GM19240 (cell line): ENCODE measurements around the gene SLC17A9.

Experiments used
- DNase-seq: peaks from one replicate; pipeline ENCODE4 v3.0.0; 2011; ENCODE audit warnings: low spot score; ENCODE audit not compliant: insufficient read length

Gene SLC17A9

DNA sequence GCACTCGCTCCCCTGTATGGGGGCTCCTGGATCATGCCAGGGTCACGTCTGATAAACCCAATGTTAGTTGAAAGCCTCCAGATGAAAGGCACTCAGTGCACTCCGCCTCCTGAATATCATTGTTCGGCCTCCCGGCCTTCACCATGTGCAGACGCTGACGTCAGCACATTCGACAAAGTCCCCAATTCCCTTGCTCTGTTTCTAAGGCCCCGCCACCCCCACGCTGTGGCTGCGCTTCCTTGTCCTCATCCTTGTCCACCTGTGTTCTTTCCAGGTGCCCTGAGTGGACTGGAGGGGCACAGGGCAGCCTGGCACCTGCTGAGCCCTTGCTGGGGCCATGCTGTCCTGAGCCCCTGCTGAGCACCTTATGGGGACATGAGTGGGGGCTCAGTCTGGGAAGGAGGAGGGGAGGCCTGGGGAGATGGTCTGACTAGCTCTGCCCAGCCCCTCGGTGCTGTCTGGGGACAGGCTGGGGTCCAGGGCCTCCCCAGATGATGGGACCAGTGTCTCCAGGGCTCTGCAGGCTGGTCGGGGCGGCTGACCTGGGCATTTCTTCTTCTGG, 64.1 kb downstream of the SLC17A9 start:
- no peak for DNase-seq

DNA sequence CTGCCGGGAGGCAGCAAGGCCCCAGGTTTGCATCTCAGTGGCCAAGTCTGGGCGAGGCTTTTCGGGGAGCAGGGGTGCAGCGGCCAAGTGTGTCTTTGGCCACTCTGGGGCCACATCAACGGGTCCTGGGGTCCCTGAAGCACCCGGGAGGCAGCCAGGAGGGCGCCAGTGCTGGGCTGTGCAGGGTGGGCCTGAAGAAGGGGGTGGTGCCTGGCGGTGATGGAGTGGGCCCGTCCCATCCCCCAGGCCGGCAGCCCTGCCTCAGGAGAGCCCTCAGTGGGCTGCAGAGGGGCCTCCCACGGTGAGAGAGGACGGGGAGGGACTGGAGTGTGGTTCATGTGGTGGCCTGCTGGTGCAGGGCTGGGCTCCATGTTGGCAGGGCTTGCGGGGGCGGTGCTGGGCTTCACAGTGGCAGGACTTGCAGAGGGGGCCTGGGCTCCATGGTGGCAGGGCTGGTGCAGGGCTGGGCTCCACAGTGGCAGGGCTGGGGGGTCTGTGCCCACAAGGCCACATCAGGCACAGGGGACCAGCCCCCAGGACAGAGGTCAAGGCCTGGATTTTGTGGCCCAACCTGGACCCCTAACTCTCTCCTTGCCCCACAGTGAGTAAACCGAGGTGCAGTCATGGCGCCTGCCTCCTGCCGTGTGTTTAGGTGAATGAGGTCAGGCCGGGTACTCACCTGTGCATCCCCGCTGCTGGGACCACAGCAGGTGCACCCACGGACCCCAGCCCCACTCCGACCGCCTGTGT, 64.7 kb downstream of the SLC17A9 start:
- DNase-seq: no peak

DNA sequence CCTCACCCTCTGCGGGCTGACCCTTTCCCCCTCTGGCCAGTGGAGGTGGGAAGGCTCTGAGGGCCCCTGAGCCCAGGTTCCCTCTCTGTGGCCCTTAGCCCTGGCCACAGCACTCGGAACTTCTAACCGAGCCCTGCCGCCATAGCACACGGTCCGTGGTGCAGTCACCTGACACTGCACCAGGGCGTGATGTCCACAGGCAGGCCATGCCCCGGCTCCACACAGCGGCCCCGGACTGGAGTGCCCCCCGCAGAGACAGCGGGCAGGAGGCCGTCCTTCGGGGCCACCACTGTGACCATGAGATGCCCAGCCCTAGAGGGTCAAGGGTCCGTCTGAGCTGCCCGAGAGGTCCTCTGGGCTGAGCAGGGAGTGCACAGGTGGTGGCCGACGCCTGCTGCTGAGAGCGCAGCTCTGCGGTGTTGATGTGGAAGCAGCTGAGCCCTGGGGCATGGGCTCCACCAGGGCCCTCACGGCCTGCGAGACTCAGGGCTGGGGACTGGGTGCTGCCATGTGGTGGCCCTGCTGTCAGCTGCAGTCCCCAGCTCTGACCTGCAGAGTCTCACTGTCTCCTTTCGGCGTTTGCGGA, 65.4 kb downstream of the SLC17A9 start:
- no peak for DNase-seq
